IMR-90 (cell line): Measurements from ENCODE around the gene ETFA. TPM values are rescaled to one million over a fixed set of nuclear protein-coding genes. Genes with fewer than 3 reads are reported as not detected.

Experiments
- ATAC-seq: fragments of 200-7000 bp; cut with Tn5 transposase; 2 replicates; pipeline ENCODE4 v1.9.1; 2020; ENCODE audit warnings: low read depth, mild to moderate bottlenecking, moderate library complexity
- BruUV-seq: library from RNA; stranded (reverse); fragments of 400-500 nt; replicated peaks from 2 replicates; lab custom pipeline; 2021; lab: Mats Ljungman, UMichigan
- CTCF ChIA-PET: fragments of 300-600 bp; formaldehyde crosslinking; extraction: SDS; loops from one replicate; lab custom pipeline; 2021; ENCODE audit warnings: antibody characterized with exemption; lab: Yijun Ruan, JAX
- POLR2A ChIA-PET: fragments of 300-600 bp; sonication (Branson Sonifier 250); formaldehyde crosslinking; loops from one replicate; lab custom pipeline; 2022; ENCODE audit warnings: antibody characterized with exemption; ENCODE audit not compliant: unreplicated experiment; lab: Charles Lee
- DNase-seq: peaks from one replicate; pipeline ENCODE4 v3.0.0; 2013
- H2AFZ ChIP-seq: replicated peaks from 2 replicates; pipeline ENCODE3; 2013; ENCODE audit warnings: low read length, mild to moderate bottlenecking; ENCODE audit not compliant: poor library complexity
- H2AK5ac ChIP-seq: 2 replicates; pipeline ENCODE4 v1.6.1; 2013; ENCODE audit warnings: low read depth, low read length, inconsistent platforms
- H2AK9ac ChIP-seq: replicated peaks from 2 replicates; pipeline ENCODE3; 2013; ENCODE audit warnings: mild to moderate bottlenecking, low read depth, low read length, moderate library complexity; ENCODE audit not compliant: poor library complexity
- H2BK120ac ChIP-seq: 2 replicates; pipeline ENCODE4 v1.6.1; 2013; ENCODE audit warnings: low read depth, low read length, inconsistent platforms
- H2BK15ac ChIP-seq: 3 replicates; pipeline ENCODE4 v1.6.1; 2013; ENCODE audit warnings: low read depth, low read length, inconsistent platforms
- H2BK20ac ChIP-seq: 2 replicates; pipeline ENCODE4 v1.6.1; 2013; ENCODE audit warnings: low read depth, mild to moderate bottlenecking, inconsistent platforms, low read length, moderate library complexity
- H2BK5ac ChIP-seq: 2 replicates; pipeline ENCODE4 v1.6.1; 2013; ENCODE audit warnings: mild to moderate bottlenecking, low read depth, low read length, inconsistent platforms; ENCODE audit not compliant: poor library complexity, severe bottlenecking
- H3K14ac ChIP-seq: replicated peaks from 2 replicates; pipeline ENCODE4 v1.6.1; 2013; ENCODE audit warnings: low read depth, low read length, inconsistent platforms
- H3K18ac ChIP-seq: 2 replicates; pipeline ENCODE4 v1.6.1; 2013; ENCODE audit warnings: low read depth, low read length, control low read depth
- H3K23ac ChIP-seq: 2 replicates; pipeline ENCODE4 v1.6.1; 2013; ENCODE audit warnings: low read depth, low read length, inconsistent platforms
- H3K27ac ChIP-seq: 2 replicates; pipeline ENCODE4 v1.5.1; 2013; ENCODE audit warnings: mild to moderate bottlenecking, control low read depth, low read length; ENCODE audit not compliant: insufficient read depth
- H3K27me3 ChIP-seq: 2 replicates; pipeline ENCODE4 v1.6.1; 2013; ENCODE audit warnings: low read length; ENCODE audit not compliant: control insufficient read depth, insufficient read depth
- H3K36me3 ChIP-seq: 2 replicates; pipeline ENCODE4 v1.6.1; 2013; ENCODE audit warnings: low read length, mixed read lengths; ENCODE audit not compliant: control insufficient read depth, insufficient read depth
- H3K4ac ChIP-seq: 2 replicates; pipeline ENCODE4 v1.6.1; 2013; ENCODE audit warnings: low read depth, low read length, inconsistent platforms
- H3K4me1 ChIP-seq: 2 replicates; pipeline ENCODE4 v1.6.1; 2013; ENCODE audit warnings: low read length, mixed read lengths; ENCODE audit not compliant: control insufficient read depth, insufficient read depth
- H3K4me2 ChIP-seq: 2 replicates; pipeline ENCODE4 v1.6.1; 2013; ENCODE audit warnings: low read depth, mild to moderate bottlenecking, control low read depth, low read length, moderate library complexity
- H3K4me3 ChIP-seq: 2 replicates; pipeline ENCODE4 v1.5.1; 2013; ENCODE audit warnings: low read depth, mild to moderate bottlenecking, control low read depth, low read length, moderate library complexity; ENCODE audit not compliant: insufficient read depth
- H3K56ac ChIP-seq: 2 replicates; pipeline ENCODE4 v1.6.1; 2013; ENCODE audit warnings: low read length, inconsistent platforms; ENCODE audit not compliant: insufficient read depth; ENCODE audit errors: extremely low read depth
- H3K79me1 ChIP-seq, 2 experiments: 2 replicates each; pipeline ENCODE4 v1.6.1; 2013; ENCODE audit warnings: low read length in 2 of 2, inconsistent platforms in 1 of 2, low read depth in 1 of 2
- H3K9ac ChIP-seq: 2 replicates; pipeline ENCODE4 v1.6.1; 2013; ENCODE audit warnings: low read depth, low read length, control low read depth
- H3K9me1 ChIP-seq: 2 replicates; pipeline ENCODE4 v1.6.1; 2013; ENCODE audit warnings: low read length, inconsistent platforms; ENCODE audit not compliant: insufficient read depth
- H3K9me3 ChIP-seq: 2 replicates; pipeline ENCODE4 v1.6.1; 2013; ENCODE audit warnings: low read length; ENCODE audit not compliant: control insufficient read depth, insufficient read depth
- H4K20me1 ChIP-seq: 2 replicates; pipeline ENCODE4 v1.6.1; 2013; ENCODE audit warnings: low read length, inconsistent platforms; ENCODE audit not compliant: insufficient read depth
- H4K5ac ChIP-seq: 2 replicates; pipeline ENCODE4 v1.6.1; 2013; ENCODE audit warnings: mild to moderate bottlenecking, low read depth, low read length, control low read depth
- H4K8ac ChIP-seq, 2 experiments: 2 replicates each; pipeline ENCODE4 v1.6.1; 2013; ENCODE audit warnings: low read depth in 2 of 2, low read length in 2 of 2, control low read depth in 1 of 2, inconsistent platforms in 1 of 2
- H4K91ac ChIP-seq: 2 replicates; pipeline ENCODE4 v1.6.1; 2013; ENCODE audit warnings: low read depth, low read length, inconsistent platforms; ENCODE audit not compliant: insufficient read depth
- BHLHE40 ChIP-seq: fragments of 150-350 bp; IDR thresholded peaks from 2 replicates; pipeline ENCODE4 v1.6.1; 2016; ENCODE audit warnings: mild to moderate bottlenecking, low read depth, low read length
- CHD1 ChIP-seq: IDR thresholded peaks from 2 replicates; pipeline ENCODE4 v1.6.1; 2012; ENCODE audit warnings: low read depth, low read length, improper control_type of control experiment
- FOS ChIP-seq: fragments of 150-350 bp; IDR thresholded peaks from 2 replicates; pipeline ENCODE4 v1.6.1; 2016; ENCODE audit warnings: low read depth, low read length
- MAFK ChIP-seq: IDR thresholded peaks from 2 replicates; pipeline ENCODE4 v1.6.1; 2012; ENCODE audit warnings: low read depth, low read length, improper control_type of control experiment
- MAZ ChIP-seq: IDR thresholded peaks from 2 replicates; pipeline ENCODE4 v1.6.1; 2012; ENCODE audit warnings: low read depth, mild to moderate bottlenecking, low read length, improper control_type of control experiment, moderate library complexity, borderline replicate concordance
- RAD21 ChIP-seq: IDR thresholded peaks from 2 replicates; pipeline ENCODE4 v1.6.1; 2012; ENCODE audit warnings: low read length, improper control_type of control experiment
- RFX5 ChIP-seq: IDR thresholded peaks from 2 replicates; pipeline ENCODE4 v1.8.0; 2012; ENCODE audit warnings: low read depth, mild to moderate bottlenecking, low read length, moderate library complexity
- SMC3 ChIP-seq: fragments of 150-350 bp; IDR thresholded peaks from 2 replicates; pipeline ENCODE4 v1.6.1; 2016; ENCODE audit warnings: low read depth, mild to moderate bottlenecking, antibody characterized with exemption, low read length, moderate library complexity
- WGBS, 2 experiments: methylation state at CpG; one replicate each; pipeline versions ENCODE4 v1.1.5 to v1.1.7; 2013; ENCODE audit warnings: missing lambda C conversion rate in 2 of 2; ENCODE audit not compliant: insufficient read length in 1 of 2; ENCODE audit errors: extremely low coverage in 2 of 2; 5-methylcytosine and 5-hydroxymethylcytosine counted together
- dilution Hi-C: fragments of 300-500 bp; cut with HindIII; formaldehyde crosslinking; loops from one replicate; pipeline ENCODE4 v1.14.3; 2018; ENCODE audit warnings: low sequenced_read_pairs; ENCODE audit not compliant: unreplicated experiment
- in situ Hi-C: fragments of 300-500 bp; cut with MboI; formaldehyde crosslinking; loops from 3 replicates; pipeline ENCODE4 v1.14.3; 2019; ENCODE audit warnings: low sequenced_read_pairs, inconsistent platforms, mixed read lengths
- intact Hi-C: fragments of 100-400 bp; cut with micrococcal nuclease; formaldehyde crosslinking; loops from 2 replicates; pipeline ENCODE4 v1.10.0; 2022
- polyA plus RNA-seq, 3 experiments: library from polyadenylated mRNA; depleted of rRNA; stranded (reverse); fragments of >200 nt; gene quantifications; 2 replicates each; pipeline ENCODE4 v1.2.3, GENCODE V29; 2012; ENCODE audit warnings: low replicate concordance in 1 of 3
- total RNA-seq: library from RNA; depleted of rRNA; stranded (reverse); fragments of >200 nt; gene quantifications from 2 replicates; pipeline ENCODE4 v1.2.3, GENCODE V29; 2012
- TF ChIP-seq, protein P1 (sequence below): fragments of 150-350 bp; IDR thresholded peaks from 2 replicates; pipeline ENCODE4 v1.6.1; 2017; ENCODE audit warnings: mild to moderate bottlenecking, antibody characterized with exemption, low read length, low read depth
- TF ChIP-seq, protein P2 (sequence below): conservative IDR thresholded peaks from 2 replicates; pipeline ENCODE4 v1.5.1; 2012; ENCODE audit warnings: mild to moderate bottlenecking, low read depth, low read length, improper control_type of control experiment

The ETFA gene
- total and polyA plus RNA-seq, 2 of the 4 experiments (the other 2 are of a cell fraction): 115 to 172 TPM

DNA sequence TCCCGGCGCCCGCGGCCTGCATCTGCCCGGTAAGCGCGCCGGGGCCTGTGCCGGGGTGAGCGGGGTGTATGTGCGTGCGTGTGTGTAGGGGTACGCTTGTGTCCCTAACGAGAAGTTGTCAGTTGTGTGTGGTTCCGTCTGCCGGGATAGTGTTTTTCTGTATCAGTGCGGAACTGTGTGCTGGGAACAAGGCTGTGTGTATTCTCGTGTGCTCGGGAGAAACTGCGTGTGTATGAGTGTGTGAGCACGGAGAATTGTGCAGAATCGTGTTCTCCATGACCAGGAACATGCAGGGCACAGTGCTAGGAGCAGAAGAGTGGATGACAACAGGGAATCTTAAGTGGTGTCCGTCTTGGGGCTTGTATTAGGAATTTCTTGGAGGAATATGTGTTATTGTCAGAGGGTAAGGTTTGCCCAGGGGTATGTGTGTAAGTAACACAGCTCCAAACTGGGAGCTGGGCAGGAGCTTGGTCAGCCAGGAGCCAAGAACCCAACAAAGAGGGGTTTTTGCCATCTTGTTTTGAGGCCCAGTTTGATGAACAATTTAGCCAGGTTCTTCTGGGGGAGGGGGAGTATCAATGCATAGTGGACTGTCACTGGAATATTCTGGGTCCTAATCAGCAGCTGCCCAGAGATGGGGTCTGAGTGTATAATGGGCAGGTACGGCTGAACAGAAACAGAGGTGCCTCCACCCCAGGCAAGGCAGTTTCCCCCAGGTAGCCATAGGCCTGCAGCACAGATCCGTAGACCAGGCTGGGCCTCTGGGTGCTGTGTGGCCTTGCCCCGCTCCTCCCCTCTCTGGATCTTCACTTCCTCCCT, 27.4 kb upstream of the ETFA start (continued):
- TF ChIP-seq SMC3: no peak

DNA sequence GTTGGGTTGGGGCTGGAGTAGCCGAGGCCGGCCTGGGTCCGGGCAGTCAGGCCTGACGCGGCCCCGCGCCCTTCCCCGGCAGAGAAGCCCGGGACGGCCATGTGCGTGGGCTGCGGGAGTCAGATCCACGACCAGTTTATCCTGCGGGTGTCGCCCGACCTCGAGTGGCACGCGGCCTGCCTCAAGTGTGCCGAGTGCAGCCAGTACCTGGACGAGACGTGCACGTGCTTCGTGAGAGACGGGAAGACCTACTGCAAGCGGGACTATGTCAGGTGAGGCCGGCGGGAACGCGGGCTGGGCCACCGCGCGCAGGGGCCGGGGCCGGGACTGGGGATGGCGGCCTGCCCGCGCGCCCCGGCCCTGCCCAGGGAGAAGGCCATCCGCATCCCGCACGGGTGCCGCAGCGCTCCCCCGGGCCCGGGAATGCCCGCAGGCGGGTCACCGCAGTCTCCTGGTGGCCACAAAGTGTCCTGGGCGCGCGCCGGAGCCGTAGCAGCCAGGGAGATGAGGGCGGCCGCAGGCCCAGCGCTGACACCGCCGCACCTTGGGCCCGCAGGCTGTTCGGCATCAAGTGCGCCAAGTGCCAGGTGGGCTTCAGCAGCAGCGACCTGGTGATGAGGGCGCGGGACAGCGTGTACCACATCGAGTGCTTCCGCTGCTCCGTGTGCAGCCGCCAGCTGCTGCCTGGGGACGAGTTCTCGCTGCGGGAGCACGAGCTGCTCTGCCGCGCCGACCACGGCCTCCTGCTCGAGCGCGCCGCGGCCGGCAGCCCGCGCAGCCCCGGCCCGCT, 26.6 kb upstream of the ETFA start:
- H3K4ac ChIP-seq: peak overlapping the region; percentile 66
- H2AK9ac ChIP-seq: peak overlapping the region; percentile 51
- peak overlapping the region; percentile 63; the same call in 1 of the 2 replicates for H3K56ac ChIP-seq
- H4K8ac ChIP-seq: peak overlapping the region in 1 of 2 experiments; percentile 43; a peak in 1 of 4 replicates
- DNase-seq (no peak), ATAC-seq (no peak)
- H3K4me1 ChIP-seq: peaks cover 8% of the 10 kb centered on the region
- in situ Hi-C loops: no loop called here
- peaks cover 9% of the 10 kb centered on the region; the same call in 1 of the 2 replicates for H3K9me3 ChIP-seq
- WGBS, 2 experiments: 34% methylated on average over 60 of the region's 89 CpGs; no CpG with 5 or more reads in 1 of the 2 experiments
- no peaks in the 10 kb centered on the region; the same call in 1 of the 2 replicates for H3K9me1 ChIP-seq
- H2BK120ac ChIP-seq: no peak overlapping the region
- no peak overlapping the region for H2BK20ac ChIP-seq
- H3K18ac ChIP-seq: no peak overlapping the region
- no peak overlapping the region for H2BK15ac ChIP-seq
- H3K27me3 ChIP-seq: peaks cover 24% of the 10 kb centered on the region; the same call in 1 of the 2 replicates
- ChIA-PET CTCF (no interaction called here), POLR2A (interaction anchor here (0.6 to 0.7 kb wide), 2 partner anchors 70 to 332 kb away, joined by 3 to 9 read pairs; no protein-coding TSS in a partner anchor)
- H3K36me3 ChIP-seq: peaks cover 19% of the 10 kb centered on the region
- peak overlapping the region; percentile 83 for H2AFZ ChIP-seq
- peak overlapping the region; percentile 82 for H3K4me2 ChIP-seq
- peak overlapping the region; percentile 52; the same call in 1 of the 2 replicates for H3K14ac ChIP-seq
- H2BK5ac ChIP-seq: peak overlapping the region; percentile 44
- H4K20me1 ChIP-seq: peaks cover 12% of the 10 kb centered on the region
- peak overlapping the region; percentile 33; the same call in 1 of the 2 replicates for H4K91ac ChIP-seq
- peak overlapping the region; percentile 68 for H3K9ac ChIP-seq
- H3K23ac ChIP-seq: peak overlapping the region; percentile 44; the same call in 1 of the 2 replicates
- intact Hi-C loops: loop anchor here (5.0 kb wide), 2 partner anchors 101 to 504 kb away; no protein-coding TSS in a partner anchor
- H2AK5ac ChIP-seq: peak overlapping the region; percentile 72; the same call in 1 of the 2 replicates
- no TSS peak for BruUV-seq
- H3K4me3 ChIP-seq: peak overlapping the region; percentile 68
- peak overlapping the region; percentile 28 for H3K27ac ChIP-seq
- peaks cover 3 to 17% of the 10 kb centered on the region in 2 experiments; a peak in 3 of 4 replicates for H3K79me1 ChIP-seq
- H4K5ac ChIP-seq: no peak overlapping the region
- dilution Hi-C loops: no loop called here
- no peak for TF ChIP-seq SMC3
- TF ChIP-seq, protein P1, sequence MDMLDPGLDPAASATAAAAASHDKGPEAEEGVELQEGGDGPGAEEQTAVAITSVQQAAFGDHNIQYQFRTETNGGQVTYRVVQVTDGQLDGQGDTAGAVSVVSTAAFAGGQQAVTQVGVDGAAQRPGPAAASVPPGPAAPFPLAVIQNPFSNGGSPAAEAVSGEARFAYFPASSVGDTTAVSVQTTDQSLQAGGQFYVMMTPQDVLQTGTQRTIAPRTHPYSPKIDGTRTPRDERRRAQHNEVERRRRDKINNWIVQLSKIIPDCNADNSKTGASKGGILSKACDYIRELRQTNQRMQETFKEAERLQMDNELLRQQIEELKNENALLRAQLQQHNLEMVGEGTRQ: no peak
- no peak for TF ChIP-seq CHD1
- TF ChIP-seq RAD21: no peak
- TF ChIP-seq, protein P2, sequence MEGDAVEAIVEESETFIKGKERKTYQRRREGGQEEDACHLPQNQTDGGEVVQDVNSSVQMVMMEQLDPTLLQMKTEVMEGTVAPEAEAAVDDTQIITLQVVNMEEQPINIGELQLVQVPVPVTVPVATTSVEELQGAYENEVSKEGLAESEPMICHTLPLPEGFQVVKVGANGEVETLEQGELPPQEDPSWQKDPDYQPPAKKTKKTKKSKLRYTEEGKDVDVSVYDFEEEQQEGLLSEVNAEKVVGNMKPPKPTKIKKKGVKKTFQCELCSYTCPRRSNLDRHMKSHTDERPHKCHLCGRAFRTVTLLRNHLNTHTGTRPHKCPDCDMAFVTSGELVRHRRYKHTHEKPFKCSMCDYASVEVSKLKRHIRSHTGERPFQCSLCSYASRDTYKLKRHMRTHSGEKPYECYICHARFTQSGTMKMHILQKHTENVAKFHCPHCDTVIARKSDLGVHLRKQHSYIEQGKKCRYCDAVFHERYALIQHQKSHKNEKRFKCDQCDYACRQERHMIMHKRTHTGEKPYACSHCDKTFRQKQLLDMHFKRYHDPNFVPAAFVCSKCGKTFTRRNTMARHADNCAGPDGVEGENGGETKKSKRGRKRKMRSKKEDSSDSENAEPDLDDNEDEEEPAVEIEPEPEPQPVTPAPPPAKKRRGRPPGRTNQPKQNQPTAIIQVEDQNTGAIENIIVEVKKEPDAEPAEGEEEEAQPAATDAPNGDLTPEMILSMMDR: no peak
- no peak for TF ChIP-seq MAFK
- TF ChIP-seq BHLHE40: no peak
- no peak for TF ChIP-seq MAZ
- TF ChIP-seq RFX5: no peak
- no peak for TF ChIP-seq FOS
